PFSK-1 (cell line): ENCODE measurements around the gene NDUFS3.

Source experiments
- FOXP2 ChIP-seq: optimal IDR thresholded peaks from 2 replicates; pipeline ENCODE3; 2011; ENCODE audit warnings: borderline replicate concordance, control low read depth, inconsistent platforms; ENCODE audit not compliant: insufficient read depth; ENCODE audit errors: extremely low read length, extremely low read depth
- POLR2AphosphoS5 ChIP-seq: IDR thresholded peaks from 2 replicates; pipeline ENCODE4 v1.6.1; 2012; ENCODE audit warnings: low read depth, mild to moderate bottlenecking, control low read depth, low read length, moderate library complexity
- REST ChIP-seq, 2 experiments: IDR thresholded peaks; 2 replicates each; pipeline versions ENCODE4 v1.6.1 to v1.8.0; 2011 to 2012; ENCODE audit warnings: low read depth in 2 of 2, low read length in 2 of 2, control low read depth in 1 of 2, inconsistent platforms in 1 of 2, mild to moderate bottlenecking in 1 of 2, moderate library complexity in 1 of 2; ENCODE audit not compliant: insufficient read depth in 1 of 2
- SIN3A ChIP-seq: IDR thresholded peaks from 2 replicates; pipeline ENCODE4 v1.6.1; 2012; ENCODE audit warnings: mild to moderate bottlenecking, low read length, moderate library complexity, borderline replicate concordance; ENCODE audit not compliant: insufficient read depth
- TAF1 ChIP-seq: IDR thresholded peaks from 2 replicates; pipeline ENCODE4 v1.6.1; 2012; ENCODE audit warnings: low read length, control low read depth, borderline replicate concordance; ENCODE audit not compliant: insufficient read depth

The NDUFS3 gene

GRCh38 chr11:47620836-47621378, 42.0 kb downstream of the NDUFS3 start:
- no peak for TF ChIP-seq REST (IDR thresholded peaks at IDR 0.05; ENCODE audit: insufficient read depth in 1 of 2, low read depth in 2 of 2, low read length in 2 of 2)

- TF ChIP-seq TAF1, result no peak
These were observed 47.4 kb downstream of the NDUFS3 start for GRCh38 chr11:47626234-47626633.

GRCh38 chr11:47628026-47628425, 49.2 kb downstream of the NDUFS3 start:
- TF ChIP-seq SIN3A (no peak), REST (IDR thresholded peaks at IDR 0.05; ENCODE audit: insufficient read depth in 1 of 2, low read depth in 2 of 2, low read length in 2 of 2) (no peak), POLR2AphosphoS5 (no peak), FOXP2 (no peak)

- TF ChIP-seq POLR2AphosphoS5, result no peak
- no peak for TF ChIP-seq REST (IDR thresholded peaks at IDR 0.05; ENCODE audit: insufficient read depth in 1 of 2, low read depth in 2 of 2, low read length in 2 of 2)
- TF ChIP-seq FOXP2, result no peak
These were observed 52.6 kb downstream of the NDUFS3 start for GRCh38 chr11:47631473-47631872.
